HG03571 (cell line): Measurements from ENCODE around the gene MESP2.

Source experiments
- ATAC-seq: cut with Tn5 transposase; IDR thresholded peaks from one replicate; pipeline ENCODE4 v1.9.1; 2021; ENCODE audit not compliant: unreplicated experiment

Gene MESP2

GRCh38 chr15:89799011-89799911, 23.1 kb downstream of the MESP2 start:
- no peak for ATAC-seq

DNA sequence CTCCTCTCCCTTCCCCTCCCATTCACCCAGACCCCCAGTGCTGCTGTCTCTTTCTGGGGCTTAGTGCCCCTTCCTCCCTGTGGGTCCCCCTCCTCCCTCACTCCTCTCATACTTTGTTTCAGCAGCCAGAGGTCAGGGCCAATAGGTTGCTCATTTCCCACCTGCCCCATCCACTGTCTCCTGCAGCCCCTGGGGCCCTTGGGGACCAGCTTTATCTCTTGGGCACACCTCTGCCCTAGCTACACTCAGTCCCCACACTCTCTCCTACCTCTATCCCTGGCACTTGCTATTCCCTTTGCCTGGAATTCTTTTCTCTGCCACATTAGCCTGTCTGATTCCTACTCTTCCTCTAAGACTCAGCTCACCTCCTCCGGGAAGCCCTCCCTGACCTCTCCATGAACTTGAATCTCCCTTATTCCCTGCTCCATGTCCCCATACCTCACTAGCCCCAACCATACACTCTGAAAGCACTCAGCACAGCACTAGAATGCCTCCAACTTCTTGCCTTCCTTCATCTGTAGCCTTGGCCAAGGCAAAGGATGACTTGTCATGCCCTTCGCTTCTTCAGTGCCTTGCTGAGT, 23.9 kb downstream of the MESP2 start:
- no peak for ATAC-seq

- ATAC-seq = no peak
These were observed 25.5 kb downstream of the MESP2 start for GRCh38 chr15:89801471-89802195.

GRCh38 chr15:89802231-89802928, 26.2 kb downstream of the MESP2 start:
- no peak for ATAC-seq

DNA sequence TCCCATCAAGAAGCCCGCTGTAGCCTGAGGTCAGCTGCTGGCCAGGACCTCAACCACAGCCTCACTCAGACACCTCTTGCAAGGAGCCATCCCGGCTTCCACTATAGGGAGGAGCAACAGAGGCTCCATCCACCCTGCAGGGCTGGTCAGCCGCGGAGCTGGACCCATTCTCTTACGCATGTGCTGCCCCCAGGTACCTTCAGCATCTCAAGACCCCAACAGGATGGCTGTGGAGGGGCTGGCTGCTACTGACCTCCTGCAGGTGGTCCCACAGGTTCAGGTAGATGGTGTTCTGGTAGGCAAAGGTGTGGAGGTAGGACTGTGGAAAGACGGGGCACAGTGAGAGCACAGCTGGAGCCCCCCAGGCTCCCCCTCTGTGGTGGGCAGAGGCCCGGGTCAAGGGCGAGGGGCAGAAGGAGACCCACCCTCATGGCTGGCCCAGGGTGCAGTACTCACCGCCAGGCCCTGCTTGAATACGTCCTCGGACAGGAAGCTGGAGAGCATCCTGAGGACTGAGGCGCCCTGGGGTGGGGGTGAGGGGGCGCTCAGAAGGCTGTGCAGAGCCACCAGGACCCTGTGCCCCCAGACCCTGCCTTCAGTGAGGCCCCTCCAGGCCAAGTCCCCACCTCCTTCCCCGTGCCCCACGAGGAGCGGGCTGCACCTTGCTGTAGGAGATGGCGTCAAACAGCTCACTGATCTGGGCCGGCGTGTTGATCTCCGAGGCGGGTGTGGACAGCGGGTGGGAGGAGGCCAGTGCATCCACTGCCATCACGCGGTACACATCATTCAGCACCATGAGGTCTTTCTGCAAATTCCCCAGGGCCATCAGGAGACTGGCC, 27.1 kb downstream of the MESP2 start:
- no peak for ATAC-seq

DNA sequence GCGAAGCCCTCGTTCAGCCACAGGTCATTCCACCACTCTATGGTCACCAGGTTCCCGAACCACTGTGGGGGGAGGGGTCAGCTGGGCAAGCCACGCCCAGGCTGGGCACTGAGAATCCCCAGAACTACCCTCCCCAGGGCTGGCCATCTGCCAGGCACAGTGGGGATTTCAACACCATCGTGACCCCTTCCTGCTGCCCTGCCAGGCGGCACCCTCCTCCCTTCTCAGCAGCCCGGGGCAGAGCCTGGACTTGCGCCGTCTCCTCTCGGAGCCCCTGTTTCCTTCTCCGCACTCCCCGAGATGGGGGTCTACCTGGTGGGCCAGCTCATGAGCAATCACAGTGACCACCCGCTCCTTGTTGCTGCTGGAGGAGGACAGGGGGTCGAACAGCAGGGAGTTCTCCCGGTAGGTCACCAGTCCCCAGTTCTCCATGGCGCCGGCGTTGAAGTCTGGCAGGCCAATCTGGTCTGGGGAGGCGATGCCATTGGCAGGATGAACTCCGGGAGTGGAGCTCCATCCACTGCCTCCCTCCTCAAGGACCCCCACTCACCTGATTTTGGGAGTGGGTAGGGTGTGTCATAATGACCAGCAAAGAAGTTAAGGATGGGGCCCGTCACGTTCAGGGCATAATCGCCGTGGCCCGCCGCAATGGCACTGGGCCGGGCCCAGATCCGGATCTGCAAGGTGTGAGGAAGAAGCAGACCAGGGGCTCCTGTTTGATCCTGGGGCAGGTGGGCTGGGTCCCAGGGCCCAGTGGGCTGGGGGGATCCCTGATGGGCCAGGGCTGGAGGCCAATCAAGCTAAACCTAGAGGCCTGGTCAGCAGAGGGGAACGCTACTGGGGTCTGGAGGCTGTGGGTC, 28.0 kb downstream of the MESP2 start:
- ATAC-seq = no peak

GRCh38 chr15:89805241-89806209, 29.4 kb downstream of the MESP2 start:
- no peak for ATAC-seq

GRCh38 chr15:89806210-89806558, 30.1 kb downstream of the MESP2 start:
- ATAC-seq = no peak

- ATAC-seq = no peak
These were observed 30.7 kb downstream of the MESP2 start for GRCh38 chr15:89806559-89807550.

- no peak for ATAC-seq
These were observed 31.6 kb downstream of the MESP2 start for GRCh38 chr15:89807689-89808088.

DNA sequence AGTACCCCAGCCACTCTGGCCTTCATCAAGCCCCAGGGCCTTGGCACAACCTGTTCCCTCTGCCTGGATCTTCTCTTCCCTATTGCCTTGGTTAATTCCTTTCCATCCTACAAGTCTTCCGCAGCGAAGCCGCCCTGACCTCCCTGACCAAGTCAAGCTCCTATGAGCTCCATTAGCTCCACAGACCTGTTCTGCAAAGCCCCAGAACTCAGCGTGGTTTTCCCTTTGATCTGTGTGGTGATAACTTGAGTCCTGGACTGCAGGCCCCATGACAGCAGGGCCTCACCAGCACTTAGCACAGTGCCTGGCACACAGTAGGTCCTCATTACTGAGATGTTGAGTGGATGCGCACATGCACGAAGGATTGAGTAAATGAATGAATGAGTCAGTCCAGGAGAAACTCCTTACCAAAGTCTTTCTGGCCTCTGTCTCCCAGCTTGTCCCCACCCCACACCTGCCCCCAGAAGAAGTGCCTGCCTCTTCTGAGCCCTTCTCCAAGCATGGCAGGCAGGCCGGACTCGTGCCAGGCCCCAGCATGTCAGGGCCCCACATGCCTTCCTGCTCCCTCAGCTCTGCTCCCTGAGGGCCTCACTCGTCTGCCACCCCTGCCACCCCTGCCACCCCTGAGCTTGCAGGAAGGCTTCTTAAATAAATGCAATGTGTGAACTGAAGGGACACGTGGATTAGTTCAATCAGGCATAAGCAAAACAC, 32.2 kb downstream of the MESP2 start:
- no peak for ATAC-seq

GRCh38 chr15:89809093-89809786, 33.1 kb downstream of the MESP2 start:
- ATAC-seq = no peak

- no peak for ATAC-seq
These were observed 33.6 kb downstream of the MESP2 start for GRCh38 chr15:89809787-89810148.

DNA sequence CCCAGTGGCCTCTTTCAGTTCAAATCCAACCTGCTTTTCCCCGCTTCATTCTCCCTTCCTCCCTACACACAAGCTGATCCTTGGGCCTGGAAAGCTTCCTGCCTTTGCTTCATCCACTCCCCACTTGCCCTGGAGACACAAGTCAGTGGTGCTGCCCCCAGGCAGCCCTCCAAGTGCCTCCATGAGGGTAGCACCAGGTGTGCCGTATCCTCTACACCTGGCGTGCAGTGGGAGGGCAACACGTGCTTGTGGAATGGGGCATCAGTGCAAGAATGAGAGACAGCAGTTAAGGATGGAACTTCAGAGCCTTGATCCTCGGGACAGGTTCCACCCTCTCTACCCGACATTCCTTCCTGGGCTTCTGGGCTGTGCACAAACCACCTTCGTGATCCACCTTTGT, 34.7 kb downstream of the MESP2 start:
- ATAC-seq = no peak

DNA sequence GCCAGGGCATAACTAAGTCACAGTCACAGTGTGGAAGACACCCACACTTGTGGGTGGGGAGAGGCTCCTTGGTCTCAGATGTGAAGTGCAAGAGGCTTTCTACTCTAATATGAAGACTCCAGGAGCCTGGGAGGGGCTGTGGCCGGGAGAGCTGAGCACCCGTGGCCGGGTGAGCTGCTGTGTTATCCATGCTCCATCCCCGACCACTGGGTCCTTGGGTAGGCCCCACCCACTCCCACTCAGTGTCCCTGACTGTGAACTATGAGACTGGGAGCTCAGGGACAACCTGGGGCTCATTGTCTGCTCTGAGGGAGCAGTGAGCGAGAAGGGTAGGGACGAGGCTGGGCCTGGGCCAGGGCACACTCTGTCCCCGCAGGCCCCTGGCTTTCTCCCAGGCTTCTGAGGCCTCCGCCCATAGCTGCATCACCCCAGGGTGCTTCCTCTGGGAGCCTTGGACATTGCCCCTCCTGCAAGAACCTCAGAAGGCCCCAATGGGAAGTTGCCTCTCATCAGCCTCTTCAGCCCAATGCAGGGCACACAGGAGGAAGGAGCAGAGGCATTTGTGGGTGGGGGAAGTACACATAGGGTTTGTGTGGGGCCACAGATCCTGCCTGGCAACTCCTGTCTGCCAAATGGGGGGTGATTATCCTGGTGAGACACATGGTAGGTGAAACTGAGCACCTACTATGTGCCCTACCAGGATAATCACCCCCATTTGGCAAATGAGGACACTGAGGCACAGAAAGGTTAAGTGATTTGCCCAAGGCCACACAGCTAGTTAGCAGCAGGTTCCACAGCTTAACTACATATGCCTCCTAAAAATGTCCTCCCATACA, 36.1 kb downstream of the MESP2 start:
- no peak for ATAC-seq
